Cardiac muscle cell (in vitro differentiated cells and primary cell): ENCODE measurements around the gene LRMDA. TPM values are rescaled to one million over a fixed set of nuclear protein-coding genes. Genes with fewer than 3 reads are reported as not detected.

ENCODE experiments used
- DNase-seq, 2 donors: peaks; one replicate each; pipeline versions ENCODE4 v3.0.0 to v3.0.0-alpha.2; 2010 to 2017; ENCODE audit warnings: low read depth in 1 of 2, low spot score in 1 of 2
- H3K27ac ChIP-seq: fragments of 200-600 bp; sonication (generic); 2 replicates; pipeline ENCODE4 v1.5.1; 2016
- H3K27me3 ChIP-seq: fragments of 200-600 bp; sonication (generic); 2 replicates; pipeline ENCODE4 v1.6.0; 2016; ENCODE audit warnings: control low read depth
- H3K36me3 ChIP-seq: fragments of 200-600 bp; sonication (generic); 2 replicates; pipeline ENCODE4 v1.5.1; 2016; ENCODE audit warnings: control low read depth
- H3K4me1 ChIP-seq: fragments of 200-600 bp; sonication (generic); 2 replicates; pipeline ENCODE4 v1.8.1; 2017; ENCODE audit warnings: low read depth, mild to moderate bottlenecking, mixed run types
- H3K4me3 ChIP-seq: fragments of 200-600 bp; sonication (generic); 2 replicates; pipeline ENCODE4 v1.5.1; 2016; ENCODE audit warnings: mild to moderate bottlenecking
- H3K9me3 ChIP-seq: fragments of 200-600 bp; sonication (generic); 2 replicates; pipeline ENCODE4 v1.5.1; 2017; ENCODE audit warnings: low read depth, mild to moderate bottlenecking, control low read depth
- polyA plus RNA-seq: library from polyadenylated mRNA; unstranded; fragments of >200 nt; fragmentation: Nextera tagmentation; extraction: Ambion mirVana; gene quantifications from 2 replicates; pipeline ENCODE4 v1.2.1, GENCODE V29; 2016
- total RNA-seq: library from RNA; depleted of rRNA; stranded (reverse); fragments of >200 nt; gene quantifications from 2 replicates; pipeline ENCODE4 v1.2.3, GENCODE V29; 2016
- TF ChIP-seq, protein P1 (sequence below): IDR thresholded peaks from 2 replicates; pipeline ENCODE4 v1.5.1; 2012; ENCODE audit warnings: low read depth, mild to moderate bottlenecking, low read length

The LRMDA gene
- total and polyA plus RNA-seq, 2 experiments from 2014 or later: 6.2 to 11.7 TPM

GRCh38 chr10:75736151-75736640 is 304.8 kb downstream of the LRMDA start:
- Histone ChIP-seq H3K27me3 (no peaks in the 10 kb centered on the region), H3K4me1 (peaks cover 11% of the 10 kb centered on the region), H3K36me3 (no peaks in the 10 kb centered on the region), H3K27ac (no peak overlapping the region), H3K4me3 (no peak overlapping the region), H3K9me3 (no peaks in the 10 kb centered on the region)
- TF ChIP-seq, protein P1, sequence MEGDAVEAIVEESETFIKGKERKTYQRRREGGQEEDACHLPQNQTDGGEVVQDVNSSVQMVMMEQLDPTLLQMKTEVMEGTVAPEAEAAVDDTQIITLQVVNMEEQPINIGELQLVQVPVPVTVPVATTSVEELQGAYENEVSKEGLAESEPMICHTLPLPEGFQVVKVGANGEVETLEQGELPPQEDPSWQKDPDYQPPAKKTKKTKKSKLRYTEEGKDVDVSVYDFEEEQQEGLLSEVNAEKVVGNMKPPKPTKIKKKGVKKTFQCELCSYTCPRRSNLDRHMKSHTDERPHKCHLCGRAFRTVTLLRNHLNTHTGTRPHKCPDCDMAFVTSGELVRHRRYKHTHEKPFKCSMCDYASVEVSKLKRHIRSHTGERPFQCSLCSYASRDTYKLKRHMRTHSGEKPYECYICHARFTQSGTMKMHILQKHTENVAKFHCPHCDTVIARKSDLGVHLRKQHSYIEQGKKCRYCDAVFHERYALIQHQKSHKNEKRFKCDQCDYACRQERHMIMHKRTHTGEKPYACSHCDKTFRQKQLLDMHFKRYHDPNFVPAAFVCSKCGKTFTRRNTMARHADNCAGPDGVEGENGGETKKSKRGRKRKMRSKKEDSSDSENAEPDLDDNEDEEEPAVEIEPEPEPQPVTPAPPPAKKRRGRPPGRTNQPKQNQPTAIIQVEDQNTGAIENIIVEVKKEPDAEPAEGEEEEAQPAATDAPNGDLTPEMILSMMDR: no peak
- DNase-seq: no peak

DNA sequence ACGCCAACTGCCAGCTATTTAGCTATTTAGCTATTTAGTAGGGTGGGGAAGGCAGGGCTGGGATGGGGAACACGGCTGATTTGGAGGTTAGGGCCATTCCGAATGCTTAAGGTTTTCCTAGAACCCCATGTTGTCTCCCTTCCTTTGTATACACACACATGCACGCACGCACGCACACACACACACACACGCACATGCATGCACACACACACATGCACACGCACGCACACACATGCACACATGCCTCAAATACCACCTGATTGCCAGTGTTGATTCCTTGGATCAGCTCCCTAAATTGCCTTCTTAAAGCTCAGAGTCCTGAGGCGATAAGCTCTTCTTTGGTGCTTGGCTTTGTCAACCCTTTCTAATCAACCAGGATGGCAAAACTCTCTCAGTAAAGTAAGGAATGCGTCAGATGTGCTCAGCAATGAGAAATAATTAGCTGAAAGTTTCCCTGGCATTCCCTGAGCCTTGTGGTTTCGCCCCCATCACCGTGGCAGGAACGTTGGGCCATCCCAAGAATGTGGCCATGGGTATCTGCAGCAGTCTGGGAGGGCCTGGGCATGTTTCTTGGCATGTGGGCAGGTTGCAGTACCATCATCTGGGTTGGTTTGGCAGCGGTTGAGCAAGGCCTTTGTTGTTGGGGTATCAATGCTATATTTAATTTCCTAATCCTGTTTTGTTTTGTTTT is 305.6 kb downstream of the LRMDA start:
- Histone ChIP-seq H3K4me3 (no peak overlapping the region), H3K27ac (no peak overlapping the region), H3K36me3 (no peaks in the 10 kb centered on the region), H3K9me3 (no peaks in the 10 kb centered on the region), H3K4me1 (peaks cover 11% of the 10 kb centered on the region), H3K27me3 (no peaks in the 10 kb centered on the region)
- TF ChIP-seq, protein P1: no peak
- DNase-seq: no peak

DNA sequence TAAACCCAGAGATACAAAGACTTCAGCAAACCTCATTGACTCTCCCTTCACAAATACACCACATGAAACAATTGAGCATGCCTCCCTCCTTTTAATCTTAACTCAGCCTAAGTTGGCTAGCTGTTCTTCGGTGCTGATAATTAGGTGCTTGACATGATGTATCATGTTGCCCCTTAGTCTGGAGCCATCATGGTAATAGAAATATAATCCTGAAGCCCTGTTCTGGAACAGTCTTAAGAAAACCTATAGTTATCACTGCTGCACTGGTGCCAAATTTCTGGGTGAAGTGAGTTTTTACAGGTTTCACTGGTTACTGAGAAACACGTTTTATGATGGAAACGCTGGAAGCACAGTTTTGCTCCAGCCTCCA is 306.1 kb downstream of the LRMDA start:
- Histone ChIP-seq H3K36me3 (no peaks in the 10 kb centered on the region), H3K4me1 (peaks cover 11% of the 10 kb centered on the region), H3K27ac (no peak overlapping the region), H3K27me3 (no peaks in the 10 kb centered on the region), H3K4me3 (no peak overlapping the region), H3K9me3 (no peaks in the 10 kb centered on the region)
- TF ChIP-seq, protein P1: no peak
- DNase-seq: no peak

DNA sequence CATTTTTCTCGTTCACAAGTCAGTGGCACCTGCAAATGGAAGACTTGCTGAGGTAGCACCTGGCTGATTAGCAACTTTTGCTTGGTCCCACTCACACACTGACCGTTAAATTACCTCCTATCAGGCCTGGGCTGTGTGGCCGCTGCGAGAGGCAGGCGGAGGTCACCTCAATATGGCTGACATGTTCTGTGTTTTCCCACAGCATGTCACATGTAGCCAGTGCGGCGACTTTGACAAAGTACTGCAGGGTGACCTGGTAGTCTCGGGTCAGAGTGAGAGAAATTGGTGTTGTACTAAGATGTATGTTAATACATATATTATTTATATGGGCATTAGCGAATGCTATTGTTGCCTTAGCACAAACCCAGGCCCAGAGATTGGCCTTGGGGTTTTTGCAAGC is 307.5 kb downstream of the LRMDA start:
- Histone ChIP-seq H3K4me3 (no peak overlapping the region), H3K4me1 (peaks cover 11% of the 10 kb centered on the region), H3K27me3 (no peaks in the 10 kb centered on the region), H3K9me3 (no peaks in the 10 kb centered on the region), H3K27ac (no peak overlapping the region), H3K36me3 (no peaks in the 10 kb centered on the region)
- TF ChIP-seq, protein P1: no peak
- no peak for DNase-seq

- TF ChIP-seq, protein P1: no peak
- no peak for DNase-seq
- H3K9me3 ChIP-seq: no peaks in the 10 kb centered on the region
- no peak overlapping the region for H3K27ac ChIP-seq
- H3K27me3 ChIP-seq: no peaks in the 10 kb centered on the region
- no peaks in the 10 kb centered on the region for H3K36me3 ChIP-seq
- peaks cover 11% of the 10 kb centered on the region for H3K4me1 ChIP-seq
- H3K4me3 ChIP-seq: no peak overlapping the region
Observed at GRCh38 chr10:75739414-75740143, 308.2 kb downstream of the LRMDA start.
